ENCODE data around the gene NOP16. TPM values are rescaled to one million over a fixed set of nuclear protein-coding genes. Genes with fewer than 3 reads are reported as not detected.
"Not testable (repeated sequence)": the region's sequence is repeated elsewhere in the genome, so short reads cannot be mapped to it uniquely, and the experiment has no call there.

The NOP16 gene
- total RNA-seq, 1 donor from 2014 or later, result 12.0 TPM

GRCh38 chr5:176410486-176411180 lies 22.2 kb upstream of the NOP16 start:
- ATAC-seq (no peak), DNase-seq (ENCODE audit: low spot score) (no peak)

GRCh38 chr5:176409765-176410164 lies 21.4 kb upstream of the NOP16 start:
- no peak for DNase-seq (ENCODE audit: low spot score)
- no peak for ATAC-seq

- ATAC-seq (no peak), DNase-seq (ENCODE audit: low spot score) (no peak)
Measured at GRCh38 chr5:176408590-176408989, 20.2 kb upstream of the NOP16 start.

GRCh38 chr5:176408252-176408573 lies 19.8 kb upstream of the NOP16 start:
- not testable (repeated sequence) for DNase-seq (ENCODE audit: low spot score); ATAC-seq

- no peak for DNase-seq (ENCODE audit: low spot score)
- no peak for ATAC-seq
Measured at GRCh38 chr5:176407456-176408251, 19.3 kb upstream of the NOP16 start.

- DNase-seq (ENCODE audit: low spot score) (no peak), ATAC-seq (no peak)
Measured at GRCh38 chr5:176406436-176407052, 18.1 kb upstream of the NOP16 start.

GRCh38 chr5:176405656-176406435 lies 17.4 kb upstream of the NOP16 start:
- DNase-seq (ENCODE audit: low spot score), result no peak
- no peak for ATAC-seq

- ATAC-seq (no peak), DNase-seq (ENCODE audit: low spot score) (no peak)
Measured at GRCh38 chr5:176401281-176402205, 13.1 kb upstream of the NOP16 start.

- ATAC-seq, result no peak
- DNase-seq (ENCODE audit: low spot score), result no peak
Measured at GRCh38 chr5:176400382-176401156, 12.2 kb upstream of the NOP16 start.

- no peak for DNase-seq (ENCODE audit: low spot score)
Measured at GRCh38 chr5:176397736-176398420, 9.5 kb upstream of the NOP16 start.

GRCh38 chr5:176396330-176396729 lies 7.9 kb upstream of the NOP16 start:
- DNase-seq (ENCODE audit: low spot score) (no peak), ATAC-seq (no peak)

More at GRCh38 chr5:176397736-176398420, 9.5 kb upstream of the NOP16 start:
- ATAC-seq, result no peak

GRCh38 chr5:176394881-176395675 lies 6.7 kb upstream of the NOP16 start:
- DNase-seq (ENCODE audit: low spot score) (no peak), ATAC-seq (no peak)

GRCh38 chr5:176394096-176394495 lies 5.7 kb upstream of the NOP16 start:
- DNase-seq (ENCODE audit: low spot score) (no peak), ATAC-seq (no peak)

- ATAC-seq (no peak), DNase-seq (ENCODE audit: low spot score) (no peak)
Measured at GRCh38 chr5:176392526-176392925, 4.1 kb upstream of the NOP16 start.

GRCh38 chr5:176391999-176392398 lies 3.6 kb upstream of the NOP16 start:
- ATAC-seq, result no peak
- no peak for DNase-seq (ENCODE audit: low spot score)

- ATAC-seq (no peak), DNase-seq (ENCODE audit: low spot score) (no peak)
Measured at GRCh38 chr5:176391479-176391878, 3.1 kb upstream of the NOP16 start.

- DNase-seq (ENCODE audit: low spot score), result no peak
- ATAC-seq, result peak; percentile 41
Measured at GRCh38 chr5:176389135-176390123, 1.0 kb upstream of the NOP16 start.

All from left lobe of liver (tissue), 2 donors.